Upper lobe of right lung (tissue), 1 donor: ENCODE data around the gene SLC66A2. TPM values are rescaled to one million over a fixed set of nuclear protein-coding genes. Genes with fewer than 3 reads are reported as not detected.
A peak's percentile ranks its signal among the peaks of the same experiment; 100 is the strongest.

Source experiments
- ATAC-seq: fragments of 200-7000 bp; cut with Tn5 transposase; one replicate; pipeline ENCODE4 v1.9.1; 2020; ENCODE audit warnings: mild to moderate bottlenecking, moderate library complexity
- DNase-seq: peaks from one replicate; pipeline ENCODE4 v3.0.0-alpha.2; 2020
- H3K27ac ChIP-seq: fragments of 200-600 bp; one replicate; pipeline ENCODE4 v1.8.0; 2022
- H3K27me3 ChIP-seq: fragments of 200-600 bp; one replicate; pipeline ENCODE4 v1.8.0; 2022; ENCODE audit warnings: mild to moderate bottlenecking
- H3K36me3 ChIP-seq: fragments of 200-600 bp; one replicate; pipeline ENCODE4 v1.8.0; 2022
- H3K4me1 ChIP-seq: fragments of 200-600 bp; one replicate; pipeline ENCODE4 v1.8.0; 2022
- H3K4me3 ChIP-seq: fragments of 200-600 bp; one replicate; pipeline ENCODE4 v1.8.0; 2022; ENCODE audit warnings: mild to moderate bottlenecking
- H3K9me3 ChIP-seq: fragments of 200-600 bp; one replicate; pipeline ENCODE4 v1.8.0; 2022
- CTCF ChIP-seq: fragments of 200-600 bp; IDR thresholded peaks from one replicate; pipeline ENCODE4 v1.8.0; 2022; ENCODE audit warnings: antibody characterized with exemption
- intact Hi-C: fragments of 100-400 bp; cut with DNase I; formaldehyde crosslinking; loops from one replicate; pipeline ENCODE4 v1.11.0; 2022
- total RNA-seq: library from RNA; stranded (reverse); fragmentation: NEBNext Ultra II Directional; extraction: Animal tissue kit (Norgen Biotek cat#: 25700); gene quantifications from one replicate; pipeline ENCODE4 v1.2.1, GENCODE V29; 2021
- donor health status: DM: no; HTN: yes; CAD: no; lungs with severe emphysema.

The SLC66A2 gene
- total RNA-seq, 1 donor from 2014 or later = 59.5 TPM

- H3K9me3 ChIP-seq = no peaks in the 10 kb centered on the region
- no peaks in the 10 kb centered on the region for H3K4me1 ChIP-seq
- H3K27me3 ChIP-seq = peaks cover 6% of the 10 kb centered on the region
- H3K27ac ChIP-seq = no peak overlapping the region
- no peak overlapping the region for H3K4me3 ChIP-seq
- intact Hi-C loops = no loop called here
- ATAC-seq (no peak), DNase-seq (peak; percentile 59)
- H3K36me3 ChIP-seq = no peaks in the 10 kb centered on the region
- no peak for TF ChIP-seq CTCF
These were observed 74.0 kb downstream of the SLC66A2 start for GRCh38 chr18:79877163-79878091.

DNA sequence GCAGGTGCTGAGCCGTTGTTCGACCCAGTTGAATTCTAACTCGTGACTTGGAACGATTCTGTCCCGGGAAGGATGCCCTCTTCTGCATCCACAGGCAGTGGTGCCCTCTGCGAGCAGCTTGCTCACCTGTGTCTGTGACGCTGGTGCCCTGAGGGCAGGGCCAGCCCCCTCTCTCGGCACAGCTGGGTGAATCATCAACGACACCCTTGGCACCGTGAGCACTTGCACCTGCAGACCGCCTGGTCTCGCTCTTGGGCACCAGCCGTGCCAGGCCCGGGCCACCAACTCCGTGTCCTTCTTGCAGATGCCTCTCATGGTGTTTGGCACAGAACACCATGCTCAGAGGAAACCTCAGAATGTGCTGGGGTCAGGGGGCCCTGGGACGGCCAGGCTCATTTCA, 75.0 kb downstream of the SLC66A2 start:
- Histone ChIP-seq H3K4me1 (no peaks in the 10 kb centered on the region), H3K9me3 (no peaks in the 10 kb centered on the region), H3K36me3 (no peaks in the 10 kb centered on the region), H3K27me3 (peaks cover 6% of the 10 kb centered on the region), H3K4me3 (no peak overlapping the region), H3K27ac (no peak overlapping the region)
- ATAC-seq (no peak), DNase-seq (peak; percentile 48)
- intact Hi-C loops = no loop called here
- TF ChIP-seq CTCF = no peak

GRCh38 chr18:79875931-79876461, 75.5 kb downstream of the SLC66A2 start:
- H3K4me3 ChIP-seq = no peak overlapping the region
- no peak for TF ChIP-seq CTCF
- H3K27me3 ChIP-seq = peaks cover 11% of the 10 kb centered on the region
- H3K27ac ChIP-seq = no peak overlapping the region
- ATAC-seq = no peak
- peak; percentile 54 for DNase-seq
- intact Hi-C loops = no loop called here
- H3K9me3 ChIP-seq = no peaks in the 10 kb centered on the region
- no peaks in the 10 kb centered on the region for H3K4me1 ChIP-seq
- no peaks in the 10 kb centered on the region for H3K36me3 ChIP-seq

DNA sequence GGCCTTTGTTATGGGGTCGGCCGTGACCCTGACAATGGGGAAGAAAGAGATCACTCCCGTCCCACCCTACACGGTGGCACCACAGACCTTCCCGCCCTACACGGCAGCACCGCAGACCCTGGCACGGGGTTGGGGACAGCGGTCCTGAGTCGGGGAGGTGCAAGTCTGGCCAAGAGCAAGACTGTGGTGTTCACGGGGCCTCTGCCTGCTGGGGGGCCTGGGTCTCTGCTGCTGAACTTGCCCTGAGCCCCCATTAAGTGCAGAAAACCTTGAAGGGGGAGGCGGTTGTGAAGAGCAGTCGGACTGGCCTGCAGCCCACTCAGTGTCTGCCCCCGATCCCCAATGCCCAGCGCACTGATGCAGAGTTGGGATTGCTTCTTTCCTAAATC, 75.9 kb downstream of the SLC66A2 start:
- intact Hi-C loops = no loop called here
- Histone ChIP-seq H3K36me3 (no peaks in the 10 kb centered on the region), H3K27me3 (peaks cover 13% of the 10 kb centered on the region), H3K4me1 (no peaks in the 10 kb centered on the region), H3K9me3 (no peaks in the 10 kb centered on the region), H3K4me3 (no peak overlapping the region), H3K27ac (no peak overlapping the region)
- DNase-seq = no peak
- TF ChIP-seq CTCF = no peak
- no peak for ATAC-seq

DNA sequence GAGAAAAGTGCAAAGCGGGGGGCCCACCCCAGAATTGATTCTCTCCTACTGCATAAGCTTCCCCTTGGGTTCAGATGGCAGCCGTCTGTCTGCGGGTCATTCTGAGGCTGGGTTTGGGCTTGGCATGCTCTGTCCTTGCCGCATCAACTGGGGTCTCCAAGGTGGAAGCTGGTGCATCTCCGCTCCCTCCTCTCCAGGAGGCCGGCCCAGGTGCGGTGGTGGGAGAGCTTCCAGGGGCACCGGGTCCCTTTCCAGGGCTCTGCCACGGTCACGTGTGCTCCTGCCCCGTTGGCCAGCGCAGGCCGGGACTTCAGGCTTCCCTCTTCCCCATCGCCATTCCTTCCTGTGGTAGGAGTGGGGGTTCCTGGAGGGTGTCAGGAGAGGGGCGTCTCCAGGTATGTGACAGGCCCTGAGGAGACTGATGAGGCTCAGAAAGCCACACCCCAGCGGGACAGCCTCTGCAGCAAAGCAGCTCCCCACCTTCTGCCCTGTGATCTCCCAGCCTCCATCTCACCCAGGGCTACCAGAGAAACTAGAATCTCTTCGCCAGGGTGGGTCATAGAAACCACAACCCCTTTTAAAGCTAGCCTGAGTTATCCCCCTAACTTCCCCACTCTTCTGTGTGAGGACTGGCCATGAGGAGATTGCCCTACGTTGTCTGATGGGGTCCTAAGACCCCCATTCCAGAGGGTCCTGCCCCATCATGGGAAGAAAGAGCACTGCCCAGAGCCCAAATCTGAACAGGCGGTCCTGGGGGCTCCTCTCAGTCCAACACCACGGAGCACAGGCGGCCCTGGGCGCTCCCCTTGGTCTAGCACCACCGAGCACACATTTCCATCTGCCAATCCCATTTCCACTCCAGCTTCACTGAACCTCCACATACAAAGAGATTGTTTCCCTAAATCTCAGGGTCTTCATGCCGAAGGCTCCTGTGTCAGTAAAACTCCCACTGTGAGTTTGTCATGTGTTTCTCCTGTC, 76.6 kb downstream of the SLC66A2 start:
- Histone ChIP-seq H3K9me3 (no peaks in the 10 kb centered on the region), H3K27ac (no peak overlapping the region), H3K27me3 (peaks cover 13% of the 10 kb centered on the region), H3K4me3 (no peak overlapping the region), H3K4me1 (no peaks in the 10 kb centered on the region), H3K36me3 (no peaks in the 10 kb centered on the region)
- intact Hi-C loops = no loop called here
- TF ChIP-seq CTCF = no peak
- ATAC-seq (no peak), DNase-seq (peak; percentile 51)
